Thoracic aorta (tissue), 2 donors: ENCODE data around the gene OSBP2. TPM values are rescaled to one million over a fixed set of nuclear protein-coding genes. Genes with fewer than 3 reads are reported as not detected.
A peak's percentile ranks its signal among the peaks of the same experiment; 100 is the strongest.

ENCODE experiments used
- ATAC-seq: fragments of 150-250 bp; one replicate; pipeline ENCODE4 v1.8.0; 2017; ENCODE audit warnings: low read depth; ENCODE audit not compliant: insufficient number of reproducible peaks, low FRiP score
- DNase-seq: peaks from one replicate; pipeline ENCODE4 v3.0.0-alpha.2; 2020; ENCODE audit warnings: low spot score
- H3K27ac ChIP-seq, 2 donors: fragments of 200-600 bp; sonication (generic); 1 replicate in 1 of 2; 2 replicates in 1 of 2; pipeline ENCODE4 v1.5.1; 2016; ENCODE audit warnings: mild to moderate bottlenecking in 2 of 2, moderate library complexity in 2 of 2
- H3K27me3 ChIP-seq: fragments of 200-600 bp; sonication (generic); replicated peaks from 2 replicates; pipeline ENCODE4 v1.6.0; 2016; ENCODE audit warnings: mild to moderate bottlenecking; ENCODE audit not compliant: insufficient read depth
- H3K36me3 ChIP-seq: fragments of 200-600 bp; sonication (generic); one replicate; pipeline ENCODE4 v1.5.1; 2016
- H3K4me1 ChIP-seq, 2 donors: fragments of 200-600 bp; sonication (generic); 1 replicate in 1 of 2; 2 replicates in 1 of 2; pipeline versions ENCODE4 v1.5.1 to v1.6.0; 2016; ENCODE audit warnings: low read depth in 2 of 2, mild to moderate bottlenecking in 1 of 2; ENCODE audit not compliant: control insufficient read depth in 1 of 2
- H3K4me3 ChIP-seq: fragments of 200-600 bp; sonication (generic); 2 replicates; pipeline ENCODE4 v1.5.1; 2016; ENCODE audit warnings: mild to moderate bottlenecking
- H3K9me3 ChIP-seq: fragments of 200-600 bp; sonication (generic); 2 replicates; pipeline ENCODE4 v1.5.1; 2016
- CTCF ChIP-seq: fragments of 200-600 bp; sonication (generic); IDR thresholded peaks from one replicate; pipeline ENCODE4 v1.5.1; 2019; ENCODE audit warnings: antibody characterized with exemption
- total RNA-seq, 2 donors: library from RNA; depleted of rRNA; stranded (reverse); fragments of >200 nt; gene quantifications; one replicate each; pipeline versions ENCODE4 v1.1.0 to v1.2.3, GENCODE V29; 2016

The OSBP2 gene
- total RNA-seq, 2 donors from 2014 or later: 0.71 to 3.0 TPM

GRCh38 chr22:30887453-30887852 is 192.8 kb downstream of the OSBP2 start:
- no peaks in the 10 kb centered on the region for H3K27me3 ChIP-seq
- peaks cover 7% of the 10 kb centered on the region for H3K36me3 ChIP-seq
- H3K4me3 ChIP-seq: no peak overlapping the region
- H3K27ac ChIP-seq: no peak overlapping the region
- ATAC-seq (no peak), DNase-seq (no peak)
- H3K4me1 ChIP-seq: no peaks in the 10 kb centered on the region
- H3K9me3 ChIP-seq: no peaks in the 10 kb centered on the region
- TF ChIP-seq CTCF: no peak

DNA sequence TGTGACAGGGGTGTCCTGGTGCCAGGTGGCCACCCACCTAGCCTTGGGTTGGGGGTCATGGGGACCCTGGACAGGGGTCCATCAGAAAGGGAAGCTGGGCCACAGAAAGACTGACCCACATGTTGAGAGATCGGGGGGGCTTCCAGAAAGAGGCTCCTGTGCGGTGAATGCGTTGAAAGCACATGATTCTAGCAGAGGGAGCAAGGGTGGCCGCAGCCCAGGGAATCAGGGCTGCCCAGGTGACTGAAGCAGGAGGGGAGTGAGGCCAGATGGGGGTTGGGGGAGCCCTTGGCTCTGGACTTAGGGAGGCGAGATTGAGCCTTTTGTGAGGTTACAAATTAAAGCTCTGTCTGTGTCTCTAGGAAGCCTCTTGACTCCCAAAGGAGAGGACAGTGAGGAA is 193.2 kb downstream of the OSBP2 start:
- no peak for DNase-seq
- Histone ChIP-seq H3K27me3 (no peaks in the 10 kb centered on the region), H3K4me3 (no peak overlapping the region), H3K36me3 (peaks cover 7% of the 10 kb centered on the region), H3K27ac (no peak overlapping the region), H3K4me1 (no peaks in the 10 kb centered on the region), H3K9me3 (no peaks in the 10 kb centered on the region)
- no peak for ATAC-seq
- no peak for TF ChIP-seq CTCF

GRCh38 chr22:30889268-30889995 is 194.8 kb downstream of the OSBP2 start:
- Histone ChIP-seq H3K4me1 (no peaks in the 10 kb centered on the region), H3K27ac (no peak overlapping the region), H3K9me3 (no peaks in the 10 kb centered on the region), H3K27me3 (no peaks in the 10 kb centered on the region), H3K36me3 (peaks cover 7% of the 10 kb centered on the region), H3K4me3 (no peak overlapping the region)
- DNase-seq (no peak), ATAC-seq (no peak)
- no peak for TF ChIP-seq CTCF

GRCh38 chr22:30889996-30890480 is 195.4 kb downstream of the OSBP2 start:
- H3K27ac ChIP-seq: no peak overlapping the region
- H3K9me3 ChIP-seq: no peaks in the 10 kb centered on the region
- no peak overlapping the region for H3K4me3 ChIP-seq
- H3K36me3 ChIP-seq: peaks cover 7% of the 10 kb centered on the region
- no peaks in the 10 kb centered on the region for H3K27me3 ChIP-seq
- no peak for ATAC-seq
- DNase-seq: no peak
- TF ChIP-seq CTCF: no peak
- H3K4me1 ChIP-seq: no peaks in the 10 kb centered on the region

- Histone ChIP-seq H3K9me3 (no peaks in the 10 kb centered on the region), H3K36me3 (peaks cover 7% of the 10 kb centered on the region), H3K27ac (no peak overlapping the region), H3K4me1 (no peaks in the 10 kb centered on the region), H3K27me3 (no peaks in the 10 kb centered on the region), H3K4me3 (no peak overlapping the region)
- DNase-seq: no peak
- peak; percentile 61 for TF ChIP-seq CTCF
- ATAC-seq: no peak
Observed at GRCh38 chr22:30890686-30891442, 196.2 kb downstream of the OSBP2 start.
